Measurements from ENCODE around the gene F2R. TPM values are rescaled to one million over a fixed set of nuclear protein-coding genes. Genes with fewer than 3 reads are reported as not detected.
"Not testable (repeated sequence)": the region's sequence is repeated elsewhere in the genome, so short reads cannot be mapped to it uniquely, and the experiment has no call there.

F2R gene
- polyA plus RNA-seq, 3 donors from 2014 or later: 92.6 to 115 (median 106) TPM

DNA sequence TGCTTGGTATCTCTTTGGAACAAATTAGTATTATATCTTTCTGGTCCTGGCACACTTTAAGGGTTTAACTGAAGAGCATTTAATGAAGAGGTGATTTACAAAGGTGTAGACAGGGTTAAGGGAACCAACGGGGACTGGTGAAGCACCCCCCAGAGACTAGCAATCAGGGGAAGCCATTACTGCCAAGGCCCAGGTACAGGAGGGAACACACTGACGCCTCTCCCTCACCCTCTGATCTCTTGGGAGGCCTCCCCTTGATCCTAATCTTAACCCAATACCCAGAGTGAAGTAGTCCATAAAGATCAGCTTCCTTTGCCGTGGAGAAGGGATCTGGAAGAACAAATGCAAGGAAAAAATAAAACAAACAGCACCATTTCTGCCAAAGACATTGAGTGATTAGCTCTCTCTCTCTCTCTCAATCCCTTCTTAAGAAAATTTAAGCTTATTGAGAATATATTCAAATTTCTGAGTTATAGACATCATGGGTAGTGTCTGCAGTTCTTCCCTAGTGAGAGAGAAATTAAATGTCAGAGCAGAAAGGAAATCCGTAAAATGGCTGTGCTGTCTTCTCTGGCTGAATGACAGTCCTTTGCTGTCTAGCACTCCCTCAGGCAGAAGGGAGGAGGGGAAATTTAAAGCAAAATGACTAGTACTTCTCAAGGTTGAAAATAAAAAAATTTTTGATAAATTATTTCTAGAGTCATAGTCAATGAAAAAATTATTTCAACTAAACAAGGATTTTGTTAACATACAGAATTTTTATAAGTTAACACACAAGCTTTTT lies 20.0 kb downstream of the F2R start:
- DNase-seq: peak; percentile 30 to 42 (median 35)
- peaks cover 10 to 20% (median 11%) of the 10 kb centered on the region in 3 donors for H3K36me3 Mint-ChIP-seq
- peak overlapping the region; percentile 93 to 98 (median 96) for H3K27ac Mint-ChIP-seq
- H3K9me3 Mint-ChIP-seq: no peaks in the 10 kb centered on the region
- H3K4me1 Mint-ChIP-seq: peaks cover 84 to 89% of the 10 kb centered on the region in 2 donors
- H3K27me3 Mint-ChIP-seq (ENCODE audit: low read depth in 3 of 3): peaks cover 11 to 27% (median 27%) of the 10 kb centered on the region in 3 donors
- peak overlapping the region; percentile 21 to 81 (median 70) for H3K4me3 Mint-ChIP-seq

DNA sequence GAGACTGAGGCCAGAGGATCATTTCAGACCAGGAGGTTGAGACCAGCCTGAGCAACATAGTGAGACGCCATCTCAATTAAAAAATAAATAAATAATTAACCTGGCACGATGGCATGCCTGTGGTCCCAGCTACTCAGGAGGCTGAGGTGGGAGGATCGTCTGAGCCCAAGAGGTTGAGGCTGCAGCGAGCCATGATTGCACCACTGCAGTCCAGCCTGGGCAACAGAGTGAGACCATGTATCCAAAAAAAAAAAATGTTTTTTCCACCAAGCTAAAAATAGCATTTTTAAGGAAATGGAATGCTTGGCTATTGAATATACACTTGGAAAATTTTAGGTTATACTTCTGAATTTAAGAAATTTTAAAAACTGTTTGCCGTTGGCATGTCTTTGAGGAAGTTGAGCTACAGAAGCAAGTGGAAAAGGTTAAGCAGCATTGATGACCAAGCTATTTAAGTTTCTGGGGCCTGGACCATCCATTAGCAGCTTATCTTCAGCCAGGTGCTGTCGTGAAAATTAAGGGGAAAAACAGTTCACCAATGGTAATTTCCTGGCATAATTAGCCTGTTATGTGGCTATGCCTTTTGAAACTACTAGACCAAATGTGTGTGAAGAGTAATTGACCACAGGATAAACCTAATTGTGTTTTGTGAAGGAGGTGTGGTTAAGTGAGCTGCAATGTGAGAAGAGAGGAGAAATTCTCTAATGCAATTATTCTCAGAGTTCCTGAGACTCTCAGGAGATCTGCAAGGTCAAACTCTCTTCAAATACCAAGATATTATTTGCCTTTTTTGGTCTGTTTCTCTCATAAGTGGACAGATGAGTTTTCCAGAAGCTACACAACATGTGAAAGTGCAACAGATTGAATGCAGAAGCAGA lies 21.0 kb downstream of the F2R start:
- Mint-ChIP-seq H3K27ac (peak overlapping the region; percentile 93 to 98 (median 96)), H3K4me1 (peaks cover 90 to 94% of the 10 kb centered on the region in 2 donors), H3K4me3 (peak overlapping the region; percentile 70 to 81 (median 79)), H3K36me3 (peaks cover 10 to 19% (median 11%) of the 10 kb centered on the region in 3 donors), H3K27me3 (ENCODE audit: low read depth in 3 of 3) (peaks cover 11 to 28% (median 27%) of the 10 kb centered on the region in 3 donors), H3K9me3 (no peaks in the 10 kb centered on the region)
- peak; percentile 71 to 76 (median 72) for DNase-seq

DNA sequence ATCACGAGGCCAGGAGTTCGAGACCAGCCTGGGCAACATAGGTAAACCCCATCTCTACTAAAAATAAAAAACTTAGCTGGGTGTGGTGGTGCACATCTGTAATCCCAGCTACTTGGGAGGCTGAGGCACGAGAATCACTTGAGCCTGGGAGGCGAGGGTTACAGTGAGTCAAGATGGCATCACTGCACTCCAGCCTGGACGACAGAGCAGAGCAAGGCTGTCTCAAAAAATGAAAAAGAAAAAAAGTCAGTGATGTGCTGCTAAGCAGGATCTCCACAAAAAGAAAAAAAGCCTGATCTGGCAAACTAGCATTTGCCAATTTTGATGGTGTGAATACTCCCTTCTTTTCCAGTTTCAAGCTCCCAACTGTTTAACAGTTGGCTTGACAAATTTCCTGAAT lies 21.9 kb downstream of the F2R start:
- peaks cover 11 to 28% (median 25%) of the 10 kb centered on the region in 3 donors for H3K27me3 Mint-ChIP-seq (ENCODE audit: low read depth in 3 of 3)
- DNase-seq: no peak
- H3K27ac Mint-ChIP-seq: peak overlapping the region; percentile 93 to 98 (median 96)
- peaks cover 91 to 94% of the 10 kb centered on the region in 2 donors for H3K4me1 Mint-ChIP-seq
- H3K36me3 Mint-ChIP-seq: peaks cover 3 to 12% (median 8%) of the 10 kb centered on the region in 3 donors
- H3K9me3 Mint-ChIP-seq: no peaks in the 10 kb centered on the region
- peak overlapping the region; percentile 73 to 81 (median 79) for H3K4me3 Mint-ChIP-seq

DNA sequence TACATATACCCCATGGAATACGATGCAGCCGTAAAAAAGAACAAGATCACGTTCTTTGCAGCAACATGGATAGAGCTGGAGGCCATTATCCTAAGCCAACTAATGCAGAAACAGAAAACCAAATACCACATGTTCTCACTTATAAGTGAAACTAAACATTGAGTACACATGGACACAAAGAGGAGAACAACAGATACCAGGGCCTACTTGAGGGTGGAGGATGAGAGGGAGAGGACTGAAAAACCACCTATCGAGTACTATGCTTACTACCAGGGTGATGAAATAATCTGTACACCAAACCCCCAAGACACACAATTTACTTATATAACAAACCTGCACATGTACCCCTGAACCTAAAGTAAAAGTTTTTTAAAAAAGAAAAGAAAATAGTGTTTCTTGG lies 25.6 kb downstream of the F2R start:
- H3K4me1 Mint-ChIP-seq: peaks cover 64 to 66% of the 10 kb centered on the region in 2 donors

DNA sequence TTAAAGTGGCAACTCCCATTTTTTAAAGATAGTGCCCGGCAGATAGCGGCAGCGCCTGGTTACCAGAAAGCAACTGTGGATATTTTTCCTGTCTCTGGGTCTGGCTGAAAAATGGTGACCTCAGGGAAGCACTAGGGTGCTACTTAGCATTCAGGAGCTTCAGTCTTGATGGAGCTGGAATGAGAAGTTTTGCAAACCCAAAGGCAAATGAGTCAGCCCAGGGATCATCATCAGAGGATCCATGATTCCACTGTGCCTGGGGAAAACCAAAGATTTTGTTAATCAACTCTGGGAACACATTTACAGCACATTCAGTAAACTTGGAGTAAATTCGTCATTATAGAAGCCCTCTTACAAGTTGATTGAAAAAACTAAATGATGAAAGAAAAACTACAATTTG lies 26.7 kb downstream of the F2R start:
- Mint-ChIP-seq H3K4me3 (no peak overlapping the region), H3K4me1 (peaks cover 53 to 56% of the 10 kb centered on the region in 2 donors), H3K27me3 (ENCODE audit: low read depth in 3 of 3) (peaks cover 11 to 20% (median 15%) of the 10 kb centered on the region in 3 donors), H3K9me3 (no peaks in the 10 kb centered on the region), H3K27ac (peak overlapping the region; percentile 81 to 98 (median 96)), H3K36me3 (no peaks in the 10 kb centered on the region)
- no peak for DNase-seq

More for the DNA sequence above, 25.6 kb downstream of the F2R start:
- not testable (repeated sequence) for H3K36me3 Mint-ChIP-seq, H3K9me3 Mint-ChIP-seq
- DNase-seq: peak; percentile 43 to 61 (median 44)
- H3K4me3 Mint-ChIP-seq: peak overlapping the region in 4 of 5 donors; percentile 1 to 48 (median 24)
- H3K27ac Mint-ChIP-seq: peak overlapping the region; percentile 81 to 98 (median 96)
- H3K27me3 Mint-ChIP-seq (ENCODE audit: low read depth in 3 of 3): peaks cover 11 to 25% (median 19%) of the 10 kb centered on the region in 3 donors

DNA sequence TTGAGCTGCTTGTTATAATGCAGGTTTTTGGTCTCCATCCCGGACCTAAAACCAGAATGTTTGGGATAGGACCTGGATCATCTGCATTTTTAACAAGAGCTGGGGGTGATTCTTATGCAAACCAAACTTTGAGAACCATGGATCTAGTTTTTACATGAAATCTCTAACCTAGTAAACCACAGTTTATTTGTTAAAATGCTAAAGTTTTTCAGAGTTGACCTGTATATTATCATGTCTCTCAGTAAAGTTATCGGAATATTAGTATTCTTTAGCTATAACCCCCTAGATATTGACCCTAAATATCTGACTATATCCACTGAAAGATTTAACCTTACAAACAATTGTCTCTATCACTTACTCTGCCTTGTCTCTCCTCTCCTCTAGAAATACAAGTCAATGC lies 28.7 kb downstream of the F2R start:
- peaks cover 0 to 5% (median 4%) of the 10 kb centered on the region in 3 donors for H3K27me3 Mint-ChIP-seq (ENCODE audit: low read depth in 3 of 3)
- peaks cover 34 to 40% of the 10 kb centered on the region in 2 donors for H3K4me1 Mint-ChIP-seq
- no peak for DNase-seq
- no peaks in the 10 kb centered on the region for H3K36me3 Mint-ChIP-seq
- H3K9me3 Mint-ChIP-seq: no peaks in the 10 kb centered on the region
- peak overlapping the region in 2 of 6 donors; percentile 26 to 72 for H3K27ac Mint-ChIP-seq
- H3K4me3 Mint-ChIP-seq: no peak overlapping the region

DNA sequence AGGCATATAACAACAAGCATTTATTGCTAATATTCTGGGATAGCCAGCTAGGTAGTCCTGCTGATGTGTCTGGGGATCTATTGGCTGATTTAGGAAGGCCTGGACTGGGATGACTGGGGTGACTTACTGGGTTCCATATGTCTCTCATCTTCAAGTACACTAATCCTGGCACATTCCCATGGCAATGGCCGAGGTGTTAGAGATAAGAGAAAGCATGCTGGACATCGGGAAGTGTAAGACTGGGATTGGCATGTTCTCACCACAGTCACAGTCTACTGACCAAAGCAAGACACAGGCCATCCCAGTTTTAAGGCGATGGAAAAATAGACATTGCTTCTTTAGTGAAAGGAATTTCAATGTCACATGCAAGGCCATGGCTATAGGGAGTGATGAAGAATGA lies 29.7 kb downstream of the F2R start:
- Mint-ChIP-seq H3K9me3 (no peaks in the 10 kb centered on the region), H3K36me3 (no peaks in the 10 kb centered on the region), H3K27me3 (ENCODE audit: low read depth in 3 of 3) (peaks cover 0 to 4% (median 2%) of the 10 kb centered on the region in 3 donors), H3K4me1 (peaks cover 24 to 30% of the 10 kb centered on the region in 2 donors), H3K4me3 (no peak overlapping the region), H3K27ac (peak overlapping the region in 2 of 6 donors; percentile 6 to 74)
- no peak for DNase-seq

DNA sequence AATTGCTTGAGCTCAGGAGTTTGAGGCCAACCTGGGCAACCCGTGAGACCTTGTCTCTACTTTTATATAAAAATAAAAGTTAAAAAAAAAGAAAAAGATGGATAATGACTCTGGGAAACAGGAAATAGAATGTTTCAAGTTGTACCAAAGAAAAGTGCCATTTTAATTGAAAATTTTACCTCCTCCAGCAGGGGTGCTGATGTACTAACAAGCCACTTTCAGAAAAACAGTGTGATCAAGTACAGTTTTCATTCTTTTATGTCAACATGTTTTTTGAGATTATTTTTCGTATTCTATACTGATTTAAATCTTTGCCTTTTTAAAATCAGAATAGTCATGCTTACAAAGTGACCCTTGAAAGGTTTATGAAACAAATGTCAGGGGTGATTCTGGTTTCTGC lies 30.8 kb downstream of the F2R start:
- DNase-seq: no peak
- H3K36me3 Mint-ChIP-seq: no peaks in the 10 kb centered on the region
- H3K4me3 Mint-ChIP-seq: no peak overlapping the region
- H3K27me3 Mint-ChIP-seq (ENCODE audit: low read depth in 3 of 3): peaks cover 0 to 2% (median 0%) of the 10 kb centered on the region in 3 donors
- H3K9me3 Mint-ChIP-seq: no peaks in the 10 kb centered on the region
- peak overlapping the region in 1 of 6 donors; percentile 30 for H3K27ac Mint-ChIP-seq
- H3K4me1 Mint-ChIP-seq: peaks cover 14 to 20% of the 10 kb centered on the region in 2 donors

DNA sequence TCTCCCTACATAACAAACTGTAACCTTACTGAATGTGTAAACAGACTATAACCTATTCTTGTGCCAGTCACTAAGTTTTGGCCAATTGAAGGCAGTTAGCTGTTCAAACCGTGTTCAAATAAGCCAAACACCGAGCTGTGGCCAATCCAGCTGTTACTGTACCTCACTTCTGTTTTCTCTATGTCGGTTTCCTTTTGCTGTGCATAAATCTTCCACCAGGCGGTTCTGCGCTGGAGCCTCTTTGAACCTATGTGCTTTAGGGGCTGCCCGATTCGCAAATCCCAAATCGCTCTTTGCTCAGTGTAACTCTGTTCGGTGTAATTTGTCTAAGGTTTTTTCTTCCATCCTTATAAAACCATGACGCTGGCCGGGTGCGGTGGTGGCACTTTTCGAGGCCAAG lies 31.8 kb downstream of the F2R start:
- DNase-seq: no peak
- Mint-ChIP-seq H3K4me3 (no peak overlapping the region), H3K36me3 (no peaks in the 10 kb centered on the region), H3K27me3 (ENCODE audit: low read depth in 3 of 3) (peaks cover 0 to 2% (median 2%) of the 10 kb centered on the region in 3 donors), H3K27ac (peak overlapping the region in 1 of 6 donors; percentile 40), H3K4me1 (peaks cover 4 to 10% of the 10 kb centered on the region in 2 donors), H3K9me3 (no peaks in the 10 kb centered on the region)

DNA sequence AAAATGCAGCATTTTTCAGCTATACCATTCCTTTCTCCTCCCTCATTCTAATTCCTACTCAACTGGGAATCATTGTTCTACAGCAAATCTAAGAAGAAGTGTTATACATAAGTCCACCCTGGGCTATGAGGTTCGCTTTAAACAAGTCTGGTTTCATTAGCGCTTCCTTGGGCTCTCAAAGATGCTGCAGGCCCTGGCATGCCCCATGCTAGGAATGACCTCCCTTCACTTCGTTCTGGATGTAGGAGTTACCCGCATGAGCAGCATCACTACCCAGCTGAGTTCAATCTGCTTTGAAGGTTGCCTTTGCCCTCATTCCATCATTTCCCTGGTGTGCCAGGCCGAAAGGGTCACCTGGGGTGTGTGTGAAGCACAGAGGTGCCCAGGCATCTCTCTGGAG lies 35.4 kb downstream of the F2R start:
- Mint-ChIP-seq H3K27ac (no peak overlapping the region), H3K36me3 (no peaks in the 10 kb centered on the region), H3K9me3 (no peaks in the 10 kb centered on the region), H3K4me1 (peaks cover 2 to 17% of the 10 kb centered on the region in 2 donors), H3K4me3 (no peak overlapping the region), H3K27me3 (ENCODE audit: low read depth in 3 of 3) (peaks cover 0 to 2% (median 2%) of the 10 kb centered on the region in 3 donors)
- DNase-seq: no peak

DNA sequence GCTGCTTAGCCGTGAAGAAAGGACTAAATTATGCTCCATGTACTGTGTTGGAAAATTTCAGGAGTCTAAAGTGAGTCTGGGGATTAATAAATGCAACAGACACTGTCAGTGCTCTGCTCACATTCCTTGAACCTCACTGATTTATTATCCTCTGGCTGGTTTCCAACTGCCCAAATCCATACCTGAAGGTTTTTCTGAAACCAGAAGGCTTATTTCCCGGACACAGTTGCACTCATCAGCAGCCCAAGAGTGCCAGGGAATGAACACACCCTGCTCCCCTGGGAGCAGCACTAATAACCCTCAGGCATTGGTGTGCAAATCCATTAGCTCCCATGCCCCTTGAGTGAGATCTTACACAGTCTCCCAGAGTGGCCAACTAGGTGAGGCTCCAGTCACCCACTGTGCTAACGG lies 38.7 kb downstream of the F2R start:
- no peaks in the 10 kb centered on the region for H3K36me3 Mint-ChIP-seq
- no peak overlapping the region for H3K4me3 Mint-ChIP-seq
- DNase-seq: no peak
- H3K27ac Mint-ChIP-seq: peak overlapping the region in 3 of 6 donors; percentile 26 to 64 (median 36)
- no peaks in the 10 kb centered on the region for H3K9me3 Mint-ChIP-seq
- H3K4me1 Mint-ChIP-seq: peaks cover 0 to 20% of the 10 kb centered on the region in 2 donors
- H3K27me3 Mint-ChIP-seq (ENCODE audit: low read depth in 3 of 3): peaks cover 0 to 2% (median 2%) of the 10 kb centered on the region in 3 donors

DNA sequence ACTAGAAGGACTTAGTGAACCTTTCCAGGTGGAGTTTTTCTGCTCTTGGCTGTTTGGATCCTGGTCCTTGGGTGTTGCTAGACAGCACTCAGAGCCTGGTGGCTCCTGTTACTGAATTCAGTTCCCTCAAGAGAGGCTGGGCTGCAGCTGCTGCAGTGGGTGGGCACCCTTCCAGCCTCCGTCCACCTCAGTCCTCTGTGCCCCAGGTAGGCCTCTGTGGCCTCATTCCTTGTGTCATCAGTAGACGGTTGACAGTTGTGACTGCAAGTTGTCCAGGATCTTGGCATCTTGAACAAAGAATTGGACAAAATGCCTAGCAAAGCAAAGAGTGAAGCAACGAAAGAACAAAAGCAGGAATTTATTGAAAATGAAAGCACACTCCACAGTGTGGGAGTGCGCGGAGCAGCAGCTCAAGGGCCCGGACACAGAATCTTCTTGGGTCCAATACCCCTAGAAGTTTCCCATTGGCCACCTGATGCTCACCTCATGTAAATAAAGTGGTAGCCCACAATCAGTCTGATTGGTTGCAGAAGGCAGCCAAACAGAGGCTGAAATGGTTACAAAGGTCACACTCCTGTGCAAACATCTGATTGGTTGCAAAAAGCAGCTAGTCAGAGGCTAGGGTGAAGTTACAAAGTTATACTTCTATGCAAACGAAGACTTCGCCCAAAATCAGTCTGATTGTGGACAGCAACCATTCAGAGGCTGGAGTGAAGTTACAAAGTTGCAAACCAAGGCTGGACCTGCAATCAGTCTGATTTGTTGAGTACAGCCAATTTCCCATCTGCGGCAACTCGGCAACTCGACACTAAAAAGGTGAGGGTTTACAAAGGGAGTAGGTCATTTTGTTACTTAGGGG lies 40.1 kb downstream of the F2R start:
- DNase-seq: no peak
- Mint-ChIP-seq H3K9me3 (no peaks in the 10 kb centered on the region), H3K27ac (peak overlapping the region in 1 of 6 donors; percentile 59)

DNA sequence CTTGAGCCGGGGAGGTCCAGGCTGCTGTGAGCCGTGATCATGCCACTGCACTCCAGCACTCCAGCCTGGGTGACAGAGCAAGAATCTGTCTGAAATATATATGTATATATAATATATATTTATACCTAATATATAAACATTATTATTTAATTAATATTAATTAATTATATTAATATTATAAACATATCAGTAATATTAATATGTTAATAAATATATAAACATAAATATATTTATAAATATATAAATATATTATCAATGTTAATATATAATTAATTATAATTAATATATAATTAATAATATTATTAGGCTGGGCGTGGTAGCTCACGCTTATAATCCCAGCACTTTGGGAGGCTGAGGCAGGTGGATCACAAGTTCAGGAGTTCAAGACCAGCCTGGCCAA lies 41.1 kb downstream of the F2R start:
- H3K9me3 Mint-ChIP-seq: no peaks in the 10 kb centered on the region
- peaks cover 16 to 41% of the 10 kb centered on the region in 2 donors for H3K4me1 Mint-ChIP-seq
- DNase-seq: no peak
- no peaks in the 10 kb centered on the region for H3K36me3 Mint-ChIP-seq
- no peak overlapping the region for H3K4me3 Mint-ChIP-seq
- H3K27ac Mint-ChIP-seq: no peak overlapping the region
- H3K27me3 Mint-ChIP-seq (ENCODE audit: low read depth in 3 of 3): peaks cover 0 to 2% (median 2%) of the 10 kb centered on the region in 3 donors

More for the DNA sequence above, 40.1 kb downstream of the F2R start:
- Mint-ChIP-seq H3K27me3 (ENCODE audit: low read depth in 3 of 3) (peaks cover 0 to 2% (median 2%) of the 10 kb centered on the region in 3 donors), H3K36me3 (no peaks in the 10 kb centered on the region), H3K4me3 (no peak overlapping the region), H3K4me1 (peaks cover 9 to 31% of the 10 kb centered on the region in 2 donors)

All from immature natural killer cell (primary cell).